Activated B cell treated with CpG ODN at 0.5 μM for 24 hours (primary cell): Measurements from ENCODE around the gene SNED1. TPM values are rescaled to one million over a fixed set of nuclear protein-coding genes. Genes with fewer than 3 reads are reported as not detected.

Source experiments
- ATAC-seq: fragments of 200-7000 bp; cut with Tn5 transposase; one replicate; pipeline ENCODE4 v1.10.0; 2021; ENCODE audit warnings: low read depth, mild to moderate bottlenecking, moderate library complexity
- CTCF ChIA-PET: fragments of 350-600 bp; sonication (Branson Sonifier 250); formaldehyde crosslinking; loops from one replicate; lab custom pipeline; 2021; ENCODE audit warnings: antibody characterized with exemption; lab: Charles Lee
- POLR2A ChIA-PET: fragments of 350-600 bp; sonication (Branson Sonifier 250); formaldehyde crosslinking; loops from one replicate; lab custom pipeline; 2021; ENCODE audit warnings: antibody characterized with exemption; lab: Charles Lee
- DNase-seq: peaks from one replicate; pipeline ENCODE4 v3.0.0; 2022
- H3K27ac Mint-ChIP-seq: one replicate; pipeline ENCODE4 v1.8.0; 2020; ENCODE audit warnings: mixed read lengths
- H3K27me3 Mint-ChIP-seq: one replicate; pipeline ENCODE4 v1.8.0; 2021; ENCODE audit warnings: mixed read lengths
- H3K36me3 Mint-ChIP-seq: one replicate; pipeline ENCODE4 v1.8.0; 2021; ENCODE audit warnings: low read depth, mixed read lengths
- H3K4me1 Mint-ChIP-seq: one replicate; pipeline ENCODE4 v1.8.0; 2021; ENCODE audit warnings: mixed read lengths
- H3K4me3 Mint-ChIP-seq: one replicate; pipeline ENCODE4 v1.8.0; 2020; ENCODE audit warnings: mild to moderate bottlenecking, mixed read lengths
- H3K9me3 Mint-ChIP-seq: one replicate; pipeline ENCODE4 v1.8.0; 2020; ENCODE audit warnings: mixed read lengths
- intact Hi-C: fragments of 100-400 bp; cut with micrococcal nuclease; formaldehyde crosslinking; loops from one replicate; pipeline ENCODE4 v1.15.1; 2024
- total RNA-seq: library from RNA; stranded (reverse); gene quantifications from 2 replicates; pipeline ENCODE4 v1.2.3, GENCODE V29; 2022
- TF ChIP-seq, protein P1 (sequence below): fragments of 200-600 bp; IDR thresholded peaks from one replicate; pipeline ENCODE4 v1.8.0; 2022; ENCODE audit warnings: antibody characterized with exemption, mild to moderate bottlenecking

The SNED1 gene
- total RNA-seq, 1 donor from 2014 or later: 59.8 TPM

DNA sequence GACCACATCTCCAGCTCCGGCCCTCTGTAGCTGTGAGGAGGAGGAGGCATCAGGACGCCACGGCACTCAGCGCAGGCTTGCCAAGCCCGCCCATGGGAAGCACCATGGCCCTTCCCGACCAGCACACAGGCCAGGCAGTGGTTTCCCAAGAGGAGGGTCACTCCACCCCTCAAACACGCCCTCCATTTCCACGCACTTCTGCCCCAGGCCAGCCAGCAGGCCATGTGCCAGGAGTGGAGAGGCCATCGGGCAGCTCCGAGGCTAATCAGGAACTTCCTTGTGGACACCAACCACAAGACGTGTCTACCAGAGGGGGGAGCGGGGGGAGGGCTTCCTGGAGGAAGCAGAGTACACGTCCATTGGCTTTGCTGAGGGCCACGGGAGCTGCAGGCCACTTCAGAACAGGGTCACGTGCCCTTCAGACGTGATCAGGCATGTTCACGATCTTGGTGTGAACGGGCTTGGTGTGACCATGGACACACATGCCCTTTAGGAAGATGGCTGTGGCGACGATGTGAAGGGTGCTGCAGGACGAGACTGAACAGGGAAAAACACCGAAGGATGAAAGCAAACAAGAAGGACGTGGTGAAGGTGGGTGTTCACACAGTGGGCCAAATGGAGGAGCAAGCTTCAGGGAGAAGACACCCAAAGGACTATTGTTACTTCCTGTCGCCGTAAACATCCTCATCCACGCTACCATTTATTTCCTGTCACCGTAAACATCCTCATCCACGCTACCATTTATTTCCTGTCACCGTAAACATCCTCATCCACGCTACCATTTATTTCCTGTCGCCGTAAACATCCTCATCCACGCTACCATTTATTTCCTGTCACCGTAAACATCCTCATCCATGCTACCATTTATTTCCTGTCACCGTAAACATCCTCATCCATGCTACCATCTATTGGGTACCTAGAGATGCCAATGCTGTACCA is 110.1 kb downstream of the SNED1 start:
- Mint-ChIP-seq H3K9me3 (no peaks in the 10 kb centered on the region), H3K27ac (peak overlapping the region; percentile 74), H3K27me3 (no peaks in the 10 kb centered on the region), H3K4me1 (peaks cover 55% of the 10 kb centered on the region), H3K36me3 (peaks cover 28% of the 10 kb centered on the region), H3K4me3 (peak overlapping the region; percentile 33)
- TF ChIP-seq, protein P1, sequence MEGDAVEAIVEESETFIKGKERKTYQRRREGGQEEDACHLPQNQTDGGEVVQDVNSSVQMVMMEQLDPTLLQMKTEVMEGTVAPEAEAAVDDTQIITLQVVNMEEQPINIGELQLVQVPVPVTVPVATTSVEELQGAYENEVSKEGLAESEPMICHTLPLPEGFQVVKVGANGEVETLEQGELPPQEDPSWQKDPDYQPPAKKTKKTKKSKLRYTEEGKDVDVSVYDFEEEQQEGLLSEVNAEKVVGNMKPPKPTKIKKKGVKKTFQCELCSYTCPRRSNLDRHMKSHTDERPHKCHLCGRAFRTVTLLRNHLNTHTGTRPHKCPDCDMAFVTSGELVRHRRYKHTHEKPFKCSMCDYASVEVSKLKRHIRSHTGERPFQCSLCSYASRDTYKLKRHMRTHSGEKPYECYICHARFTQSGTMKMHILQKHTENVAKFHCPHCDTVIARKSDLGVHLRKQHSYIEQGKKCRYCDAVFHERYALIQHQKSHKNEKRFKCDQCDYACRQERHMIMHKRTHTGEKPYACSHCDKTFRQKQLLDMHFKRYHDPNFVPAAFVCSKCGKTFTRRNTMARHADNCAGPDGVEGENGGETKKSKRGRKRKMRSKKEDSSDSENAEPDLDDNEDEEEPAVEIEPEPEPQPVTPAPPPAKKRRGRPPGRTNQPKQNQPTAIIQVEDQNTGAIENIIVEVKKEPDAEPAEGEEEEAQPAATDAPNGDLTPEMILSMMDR: no peak
- intact Hi-C loops: loop anchor here (10.0 kb wide), 1 partner anchor 544 kb away; the partner anchor contains the start of genes DUSP28 and RNPEPL1
- CTCF ChIA-PET: interaction anchor here (1.5 kb wide), 1 partner anchor 42 kb away, joined by 9 read pairs; the partner anchor contains the start of gene PPP1R7
- no peak for ATAC-seq
- no peak for DNase-seq
- POLR2A ChIA-PET: interaction anchor here (1.1 to 6.9 kb wide), 5 partner anchors 7 to 41 kb away, joined by 3 to 142 read pairs (median 91); partner anchors contain the start of genes MTERF4, PASK and PPP1R7

DNA sequence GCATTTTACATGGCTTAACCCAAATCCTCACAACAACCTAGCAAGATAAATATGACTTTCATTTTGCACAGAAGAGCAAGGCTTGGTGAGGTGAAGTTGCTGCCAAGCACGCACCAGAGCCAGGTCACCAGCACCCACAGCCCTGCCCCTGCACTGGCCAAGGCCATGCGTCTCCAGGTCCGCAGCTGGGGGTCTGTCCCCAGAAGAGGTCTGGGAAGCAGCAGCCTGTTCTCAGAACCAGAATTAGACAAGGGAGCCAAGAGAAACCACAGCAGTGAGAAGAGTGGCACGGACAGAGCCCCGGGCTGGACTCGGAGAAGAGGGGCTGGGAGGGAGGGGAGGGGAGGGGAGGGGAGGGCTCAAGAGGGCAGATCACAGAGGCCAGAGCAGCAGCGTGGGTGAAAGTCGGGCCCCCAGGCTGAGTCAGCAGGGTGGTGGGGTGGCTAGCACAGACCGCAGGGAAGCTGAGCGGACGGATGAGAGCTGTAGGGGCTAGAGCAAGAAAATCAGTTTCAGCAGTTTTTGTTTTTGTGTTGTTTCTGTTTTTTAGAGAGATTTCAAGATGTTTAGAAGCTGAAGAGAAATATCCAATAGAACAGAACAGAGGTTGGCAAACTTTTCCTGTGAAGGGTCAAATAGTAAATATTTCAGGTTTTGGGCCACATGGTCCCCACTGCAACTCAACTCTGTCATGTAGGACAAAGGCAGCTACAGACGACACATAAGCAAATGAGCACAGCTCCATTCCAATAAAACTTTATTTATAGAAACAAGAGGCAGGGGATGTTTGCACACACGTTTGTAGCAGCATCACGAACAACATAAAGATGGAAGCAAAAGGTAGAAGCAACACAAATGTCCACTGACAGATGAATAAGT is 111.0 kb downstream of the SNED1 start:
- intact Hi-C loops: loop anchor here (1.0 to 10.0 kb wide), 5 partner anchors 7 to 545 kb away; partner anchors contain the start of genes DUSP28, MTERF4, PPP1R7 and RNPEPL1
- peak overlapping the region; percentile 94 for H3K27ac Mint-ChIP-seq
- peaks cover 33% of the 10 kb centered on the region for H3K36me3 Mint-ChIP-seq
- POLR2A ChIA-PET: interaction anchor here (0.8 to 6.9 kb wide), 6 partner anchors 8 to 544 kb away, joined by 3 to 142 read pairs (median 48); partner anchors contain the start of genes MTERF4, PASK and PPP1R7
- H3K27me3 Mint-ChIP-seq: no peaks in the 10 kb centered on the region
- no peak for DNase-seq
- peaks cover 53% of the 10 kb centered on the region for H3K4me1 Mint-ChIP-seq
- peak overlapping the region; percentile 33 for H3K4me3 Mint-ChIP-seq
- H3K9me3 Mint-ChIP-seq: no peaks in the 10 kb centered on the region
- no peak for ATAC-seq
- CTCF ChIA-PET: interaction anchor here (1.5 to 2.0 kb wide), 3 partner anchors 31 to 126 kb away, joined by 4 to 12 read pairs (median 9); partner anchors contain the start of gene PPP1R7
- TF ChIP-seq, protein P1: no peak

DNA sequence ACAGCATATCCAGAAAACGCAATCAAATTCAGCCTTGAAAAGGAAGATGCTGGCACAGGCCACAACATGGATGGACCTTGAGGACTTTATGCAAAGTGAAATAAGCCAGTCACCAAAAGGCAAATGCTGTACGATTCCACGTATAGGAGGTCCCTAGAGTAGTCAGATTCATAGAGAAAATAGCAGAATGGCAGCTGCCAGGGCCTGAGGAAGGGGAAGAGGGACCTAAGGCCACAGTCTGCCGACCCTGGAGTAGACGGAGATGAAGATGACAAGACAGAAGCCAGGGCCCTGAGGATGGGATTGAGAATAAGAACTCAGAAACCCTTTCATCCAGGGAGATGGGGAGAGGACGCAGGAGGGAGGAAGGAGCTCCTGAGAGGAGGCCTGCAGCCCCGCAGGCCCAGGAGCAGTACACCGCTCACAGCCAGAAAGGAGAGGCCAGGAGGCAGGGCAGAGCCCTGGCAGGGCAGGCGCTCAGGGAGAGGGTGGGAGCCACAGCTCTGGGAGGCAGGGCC is 111.7 kb downstream of the SNED1 start:
- DNase-seq (no peak), ATAC-seq (no peak)
- intact Hi-C loops: loop anchor here (1.0 kb wide), 4 partner anchors 8 to 69 kb away; partner anchors contain the start of genes MTERF4 and PPP1R7
- CTCF ChIA-PET: interaction anchor here (1.5 to 2.0 kb wide), 3 partner anchors 32 to 127 kb away, joined by 4 to 12 read pairs (median 9); partner anchors contain the start of gene PPP1R7
- Mint-ChIP-seq H3K27ac (peak overlapping the region; percentile 94), H3K4me1 (peaks cover 53% of the 10 kb centered on the region), H3K27me3 (no peaks in the 10 kb centered on the region), H3K36me3 (peaks cover 40% of the 10 kb centered on the region), H3K4me3 (peak overlapping the region; percentile 61), H3K9me3 (no peaks in the 10 kb centered on the region)
- POLR2A ChIA-PET: interaction anchor here (0.7 to 6.9 kb wide), 20 partner anchors 9 to 545 kb away, joined by 3 to 142 read pairs (median 4); partner anchors contain the start of genes HDLBP, MTERF4, PASK and PPP1R7
- TF ChIP-seq, protein P1: no peak

DNA sequence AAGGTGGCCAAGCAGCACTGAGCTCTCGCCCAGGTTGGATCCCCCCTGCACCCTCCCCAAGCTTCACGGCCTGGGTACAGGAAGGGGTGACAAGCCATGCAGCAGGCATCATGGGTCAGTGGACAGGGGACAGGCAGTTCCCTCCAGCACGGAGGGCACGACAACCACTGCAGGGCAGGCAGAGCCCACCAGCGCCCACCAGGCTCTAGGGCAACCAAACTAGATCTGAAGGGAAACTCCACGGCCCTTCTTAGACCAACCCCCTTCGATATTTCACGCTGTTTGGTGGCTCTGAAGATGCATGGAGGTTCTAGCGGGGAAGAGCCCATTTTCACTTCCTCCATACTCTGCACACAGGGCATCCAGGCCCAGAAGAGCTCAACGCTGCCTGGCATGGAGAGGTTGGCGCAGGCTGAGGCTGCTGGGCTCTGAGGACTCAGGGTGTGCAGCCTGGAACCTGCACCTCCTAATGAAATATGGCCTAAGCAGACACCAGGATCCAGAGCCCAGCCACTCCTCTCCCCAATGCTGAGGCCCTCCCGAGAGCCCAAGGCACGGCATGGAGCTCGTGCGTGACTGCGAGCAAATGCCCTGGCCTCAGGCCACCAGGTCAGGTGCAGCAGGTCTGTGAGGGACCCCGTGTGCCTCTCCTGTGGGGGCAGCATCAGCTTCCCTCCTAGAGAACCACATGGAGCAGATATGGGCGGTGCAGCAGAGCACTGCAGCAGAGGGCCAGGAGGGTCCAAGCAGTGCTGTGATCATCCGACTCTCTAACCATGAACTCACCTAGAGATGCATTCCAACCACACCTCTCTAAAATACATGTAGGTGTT is 112.4 kb downstream of the SNED1 start:
- H3K9me3 Mint-ChIP-seq: no peaks in the 10 kb centered on the region
- TF ChIP-seq, protein P1: no peak
- peak overlapping the region; percentile 70 for H3K4me3 Mint-ChIP-seq
- peaks cover 46% of the 10 kb centered on the region for H3K36me3 Mint-ChIP-seq
- peaks cover 53% of the 10 kb centered on the region for H3K4me1 Mint-ChIP-seq
- POLR2A ChIA-PET: interaction anchor here (0.7 to 6.9 kb wide), 20 partner anchors 9 to 545 kb away, joined by 3 to 142 read pairs (median 4); partner anchors contain the start of genes HDLBP, MTERF4, PASK and PPP1R7
- DNase-seq (peak; percentile 46), ATAC-seq (peak; percentile 80)
- H3K27me3 Mint-ChIP-seq: no peaks in the 10 kb centered on the region
- CTCF ChIA-PET: interaction anchor here (1.5 to 2.0 kb wide), 3 partner anchors 33 to 128 kb away, joined by 4 to 12 read pairs (median 9); partner anchors contain the start of gene PPP1R7
- H3K27ac Mint-ChIP-seq: peak overlapping the region; percentile 94
- intact Hi-C loops: loop anchor here (1.0 kb wide), 4 partner anchors 9 to 70 kb away; partner anchors contain the start of genes MTERF4 and PPP1R7
